ENCODE measurements around the gene NTMT2.

DNA sequence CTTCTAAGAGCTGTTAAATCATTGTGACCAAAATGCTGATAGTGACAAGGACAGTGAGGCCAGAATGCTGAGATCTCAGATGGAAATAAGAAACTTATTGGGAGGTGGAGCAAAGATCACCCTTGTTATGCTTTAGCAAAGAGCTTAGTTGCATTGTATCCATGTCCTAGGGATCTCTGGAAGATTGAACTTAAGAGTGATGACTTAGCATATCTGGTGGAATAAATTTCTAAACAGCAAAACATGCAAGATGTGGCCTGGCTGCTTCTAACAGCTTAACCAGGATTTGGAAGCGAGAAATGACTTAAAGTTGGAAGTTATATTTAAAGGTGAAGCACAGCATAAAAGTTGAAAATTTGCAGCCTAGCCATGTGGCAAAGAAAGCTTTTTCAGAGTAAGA, 7.7 kb downstream of the NTMT2 start:
- TF ChIP-seq, protein P1, sequence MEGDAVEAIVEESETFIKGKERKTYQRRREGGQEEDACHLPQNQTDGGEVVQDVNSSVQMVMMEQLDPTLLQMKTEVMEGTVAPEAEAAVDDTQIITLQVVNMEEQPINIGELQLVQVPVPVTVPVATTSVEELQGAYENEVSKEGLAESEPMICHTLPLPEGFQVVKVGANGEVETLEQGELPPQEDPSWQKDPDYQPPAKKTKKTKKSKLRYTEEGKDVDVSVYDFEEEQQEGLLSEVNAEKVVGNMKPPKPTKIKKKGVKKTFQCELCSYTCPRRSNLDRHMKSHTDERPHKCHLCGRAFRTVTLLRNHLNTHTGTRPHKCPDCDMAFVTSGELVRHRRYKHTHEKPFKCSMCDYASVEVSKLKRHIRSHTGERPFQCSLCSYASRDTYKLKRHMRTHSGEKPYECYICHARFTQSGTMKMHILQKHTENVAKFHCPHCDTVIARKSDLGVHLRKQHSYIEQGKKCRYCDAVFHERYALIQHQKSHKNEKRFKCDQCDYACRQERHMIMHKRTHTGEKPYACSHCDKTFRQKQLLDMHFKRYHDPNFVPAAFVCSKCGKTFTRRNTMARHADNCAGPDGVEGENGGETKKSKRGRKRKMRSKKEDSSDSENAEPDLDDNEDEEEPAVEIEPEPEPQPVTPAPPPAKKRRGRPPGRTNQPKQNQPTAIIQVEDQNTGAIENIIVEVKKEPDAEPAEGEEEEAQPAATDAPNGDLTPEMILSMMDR (IDR thresholded peaks at IDR 0.05), result no peak
- no peak for TF ChIP-seq POLR2A (IDR thresholded peaks at IDR 0.05)
- TF ChIP-seq POLR2AphosphoS5 (IDR thresholded peaks at IDR 0.05), result no peak
